Inflammatory macrophage treated with lipopolysaccharide for 4 hours (primary cell): ENCODE data around the gene LMX1B.

ENCODE experiments used
- DNase-seq: peaks from one replicate; pipeline ENCODE4 v3.0.0-alpha.2; 2020

LMX1B gene

DNA sequence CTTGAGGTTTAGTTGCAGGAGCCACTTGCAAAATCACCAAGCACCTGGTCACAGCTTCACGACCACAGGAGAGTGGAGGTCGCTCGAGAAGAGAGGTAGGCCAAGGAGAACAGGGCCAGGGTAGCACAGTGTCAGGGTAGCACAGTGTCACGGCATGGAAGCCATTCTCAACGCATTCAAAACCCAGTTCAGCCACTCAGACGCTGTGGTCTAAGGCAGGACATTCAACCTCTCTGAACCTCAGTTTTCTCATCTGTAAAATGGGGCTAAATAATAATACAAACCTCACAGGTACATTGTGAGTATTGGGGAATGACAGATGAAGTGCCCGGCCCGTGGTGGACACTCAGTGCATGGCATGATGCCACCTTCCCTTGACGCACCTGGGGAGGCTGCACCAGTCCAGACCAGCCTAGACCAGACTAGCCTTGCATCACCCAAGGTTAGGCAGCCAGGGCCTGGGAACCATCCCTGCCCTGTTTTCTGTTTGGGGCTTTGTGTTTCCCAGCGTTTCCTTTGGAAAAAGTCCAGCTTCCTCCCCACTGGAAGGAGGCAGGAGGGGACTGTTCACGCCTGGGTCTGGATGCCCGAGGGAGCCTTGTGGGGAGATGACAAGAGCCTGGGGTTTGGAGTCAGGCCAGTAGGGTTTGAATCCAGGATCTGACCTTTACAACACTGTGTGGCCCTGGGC, 7.8 kb upstream of the LMX1B start:
- no peak for DNase-seq

DNA sequence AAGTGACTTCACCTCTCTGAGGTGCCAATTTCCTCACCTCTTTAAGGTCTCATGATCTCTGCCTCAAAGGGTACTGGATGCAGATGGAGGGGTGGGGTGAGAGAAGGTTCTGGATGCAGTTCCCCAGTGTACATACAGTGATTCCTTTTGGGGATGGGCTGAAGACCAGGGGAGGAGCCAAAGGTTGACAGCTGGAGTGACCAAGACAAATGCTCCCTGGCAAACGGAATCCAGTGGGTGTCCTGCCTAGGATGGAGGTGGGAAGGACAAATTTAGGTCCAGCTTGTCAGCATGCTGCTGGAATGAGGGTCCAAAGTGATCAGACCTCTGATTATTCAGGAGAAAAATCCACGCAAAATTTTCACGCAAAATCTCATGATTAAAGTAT, 7.3 kb upstream of the LMX1B start:
- no peak for DNase-seq

DNA sequence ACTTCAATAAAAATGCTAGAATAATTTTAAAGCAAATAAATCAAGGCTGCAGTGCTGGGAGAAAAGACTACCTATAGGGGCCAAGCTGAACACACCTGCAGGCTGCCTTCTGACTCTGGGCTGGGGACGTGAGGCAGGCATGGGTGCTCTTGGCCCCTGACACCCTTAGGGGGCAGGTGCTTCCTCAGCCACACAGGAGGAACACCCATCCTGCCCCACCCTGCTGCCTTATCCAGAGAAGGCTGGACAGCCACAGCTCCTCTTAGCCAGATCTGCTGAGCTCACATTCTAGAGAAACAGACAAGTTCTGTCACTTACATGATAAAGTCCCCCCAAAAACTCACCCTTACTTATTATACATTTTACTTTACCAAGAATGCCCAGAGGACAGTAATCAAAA, 6.6 kb upstream of the LMX1B start:
- DNase-seq, result no peak

DNA sequence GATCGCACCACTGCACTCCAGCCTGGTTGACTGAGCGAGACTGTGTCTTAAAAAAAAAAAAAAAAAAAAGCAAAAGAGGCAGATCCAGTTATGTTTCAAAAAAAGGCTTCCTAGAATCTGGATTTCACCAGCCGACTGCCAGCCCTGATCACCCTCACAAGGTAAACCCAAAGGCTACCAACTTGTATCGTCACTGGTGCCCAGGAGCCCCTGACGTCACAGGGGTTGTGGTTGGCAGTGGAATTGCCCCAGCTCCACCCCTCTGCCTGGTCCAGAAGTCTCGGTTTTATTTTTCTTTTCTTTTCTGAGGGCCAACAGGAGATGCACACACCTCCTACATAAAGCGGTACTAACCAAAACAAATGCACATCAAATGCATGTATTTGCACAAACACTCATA, 6.0 kb upstream of the LMX1B start:
- DNase-seq, result peak; percentile 24

DNA sequence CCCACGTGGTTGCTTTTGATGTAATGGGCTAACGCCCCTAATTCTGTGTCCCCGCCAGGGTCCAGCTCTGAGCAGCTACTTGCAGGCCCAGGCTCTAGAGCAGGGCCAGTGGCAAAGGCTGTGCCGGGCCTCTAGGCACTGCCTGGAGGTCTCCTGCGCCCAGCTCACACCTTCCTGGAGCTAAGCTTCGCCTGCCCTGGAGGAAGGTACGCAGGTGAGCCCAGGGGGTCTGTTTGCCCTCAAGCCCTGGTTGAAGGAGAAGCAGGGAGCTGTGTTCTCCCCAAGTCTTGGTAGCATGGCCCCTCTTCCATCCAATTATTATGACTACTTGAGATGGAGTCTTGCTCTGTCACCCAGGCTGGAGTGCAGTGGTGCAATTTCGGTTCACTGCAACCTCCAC, 5.2 kb upstream of the LMX1B start:
- no peak for DNase-seq

DNA sequence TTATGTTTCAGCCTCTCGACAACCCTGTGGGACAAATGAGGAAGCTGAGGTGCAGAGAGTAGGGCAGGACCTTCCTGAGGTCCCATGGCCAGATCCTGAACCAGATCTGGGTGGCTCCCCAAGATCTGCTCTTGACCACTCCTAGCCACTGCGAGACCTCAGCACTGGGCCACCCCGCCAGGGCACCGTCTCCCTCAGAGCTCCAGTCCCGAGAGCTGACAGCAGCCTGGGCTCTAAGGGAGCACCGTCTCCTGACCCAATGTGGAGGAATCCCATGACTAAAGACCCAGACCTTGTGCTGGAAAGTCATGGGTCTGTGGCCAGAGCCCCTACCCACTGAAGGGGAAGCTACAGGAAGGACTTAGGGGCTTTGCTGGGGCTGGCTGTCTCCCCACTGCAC, 4.5 kb upstream of the LMX1B start:
- no peak for DNase-seq

DNA sequence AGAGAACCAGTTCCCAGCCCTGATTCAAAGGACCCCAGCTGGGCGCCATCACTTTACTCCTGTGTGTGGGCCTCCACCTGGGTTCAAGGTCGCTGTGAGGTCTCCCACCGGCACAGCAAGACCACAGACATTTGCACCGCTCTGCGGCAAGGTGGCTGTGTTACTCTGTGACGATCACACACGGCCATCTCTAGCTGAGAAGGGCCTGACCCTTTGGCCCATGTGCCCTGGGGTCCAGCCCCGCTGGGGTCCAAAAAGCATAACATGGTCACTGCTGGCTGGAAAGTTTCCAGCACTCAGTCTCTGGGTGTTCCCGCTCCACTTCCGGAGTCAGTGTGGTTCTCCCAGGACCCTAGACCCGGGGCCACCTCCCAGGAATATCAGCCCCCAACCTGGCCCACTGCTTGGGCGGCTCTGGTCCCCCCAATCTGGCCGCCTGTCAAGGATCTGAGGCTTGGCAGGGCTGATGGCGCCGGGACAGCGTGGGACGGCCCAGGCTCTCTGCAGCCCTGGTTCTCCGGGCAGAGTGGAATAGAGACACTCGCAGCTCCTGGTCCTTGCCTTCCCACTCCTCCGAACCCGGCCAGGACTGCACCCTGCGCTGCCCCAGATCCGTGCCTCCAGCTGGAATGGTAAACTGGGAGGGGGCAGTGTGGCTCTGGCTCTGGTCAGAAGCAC, 3.9 kb upstream of the LMX1B start:
- no peak for DNase-seq

DNA sequence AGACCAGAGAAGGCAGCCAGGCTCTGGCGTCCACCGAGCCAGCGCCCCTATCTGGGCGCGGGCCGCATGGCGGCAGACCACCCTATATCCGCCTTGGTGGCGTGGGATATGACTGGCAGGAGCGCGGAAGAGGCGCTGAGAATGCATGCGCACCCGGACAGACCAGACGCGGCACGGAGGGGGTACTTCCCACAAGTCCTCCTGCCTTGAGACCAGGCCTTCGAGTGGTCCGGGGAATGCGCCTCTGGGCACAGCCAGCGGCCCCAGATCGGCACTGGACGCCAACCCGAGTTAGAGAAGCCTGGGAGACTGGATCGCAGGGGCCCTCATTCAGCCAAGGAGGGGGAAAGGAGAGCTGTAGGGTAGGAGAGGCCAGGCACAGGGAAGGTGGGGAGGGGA, 2.5 kb upstream of the LMX1B start:
- DNase-seq, result no peak

DNA sequence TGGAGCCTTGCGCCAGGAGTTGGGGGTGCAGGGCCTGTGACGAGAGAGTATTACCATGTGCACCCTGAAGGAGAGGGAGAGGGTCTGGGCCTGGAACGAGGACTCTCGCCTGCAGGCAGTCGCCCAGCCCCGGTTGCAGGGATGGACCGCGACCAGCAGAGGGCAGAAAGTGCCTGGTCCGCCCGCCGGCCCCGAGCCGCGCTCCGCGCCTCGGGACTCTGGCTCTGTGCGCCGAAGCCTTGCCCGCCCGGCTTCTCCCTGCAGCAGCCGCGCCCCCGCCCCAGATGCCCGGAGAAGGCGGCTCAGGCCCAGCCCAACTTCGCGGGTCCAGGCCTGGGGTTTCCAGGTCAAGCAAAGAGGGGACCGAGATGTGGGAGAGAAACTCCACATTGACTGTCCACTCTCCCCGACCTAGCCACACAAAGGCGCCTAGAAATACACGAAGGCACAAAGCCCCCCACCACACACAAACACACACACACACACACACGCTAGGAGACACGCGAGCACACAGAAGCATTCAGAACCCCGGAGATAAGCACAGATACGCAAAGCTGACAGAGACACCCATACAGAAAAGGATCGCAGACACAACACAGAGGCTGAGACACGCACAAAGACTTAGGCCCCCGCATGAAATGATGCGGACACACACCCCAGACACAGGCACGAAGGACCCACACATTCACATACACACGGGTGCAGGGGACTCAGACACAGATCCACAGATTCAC, 2.0 kb upstream of the LMX1B start:
- peak; percentile 67 for DNase-seq

DNA sequence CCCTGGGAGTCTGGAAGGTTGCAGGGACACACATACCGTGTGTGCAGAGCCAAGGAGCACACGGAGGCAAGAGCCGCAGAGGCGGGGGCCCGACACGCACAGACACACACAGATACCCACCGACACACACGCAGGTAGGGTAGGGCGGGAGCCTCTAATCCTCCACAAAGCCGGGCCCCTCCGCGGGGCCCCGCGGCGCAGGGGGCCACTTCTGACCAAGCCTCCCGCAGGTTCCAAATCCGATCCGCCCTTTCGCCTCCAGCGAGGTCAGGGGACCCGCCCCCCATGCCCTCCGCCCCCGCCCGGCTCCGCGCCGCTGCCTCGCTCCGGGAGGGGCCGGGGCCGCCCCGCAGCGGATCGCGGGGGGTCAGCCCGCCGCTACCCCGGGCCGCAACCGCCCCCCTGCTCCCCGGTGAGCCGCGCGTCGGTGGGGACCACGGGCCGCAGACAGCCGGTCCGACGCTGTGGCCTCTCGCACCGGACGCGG, 1.4 kb upstream of the LMX1B start:
- DNase-seq, result no peak

DNA sequence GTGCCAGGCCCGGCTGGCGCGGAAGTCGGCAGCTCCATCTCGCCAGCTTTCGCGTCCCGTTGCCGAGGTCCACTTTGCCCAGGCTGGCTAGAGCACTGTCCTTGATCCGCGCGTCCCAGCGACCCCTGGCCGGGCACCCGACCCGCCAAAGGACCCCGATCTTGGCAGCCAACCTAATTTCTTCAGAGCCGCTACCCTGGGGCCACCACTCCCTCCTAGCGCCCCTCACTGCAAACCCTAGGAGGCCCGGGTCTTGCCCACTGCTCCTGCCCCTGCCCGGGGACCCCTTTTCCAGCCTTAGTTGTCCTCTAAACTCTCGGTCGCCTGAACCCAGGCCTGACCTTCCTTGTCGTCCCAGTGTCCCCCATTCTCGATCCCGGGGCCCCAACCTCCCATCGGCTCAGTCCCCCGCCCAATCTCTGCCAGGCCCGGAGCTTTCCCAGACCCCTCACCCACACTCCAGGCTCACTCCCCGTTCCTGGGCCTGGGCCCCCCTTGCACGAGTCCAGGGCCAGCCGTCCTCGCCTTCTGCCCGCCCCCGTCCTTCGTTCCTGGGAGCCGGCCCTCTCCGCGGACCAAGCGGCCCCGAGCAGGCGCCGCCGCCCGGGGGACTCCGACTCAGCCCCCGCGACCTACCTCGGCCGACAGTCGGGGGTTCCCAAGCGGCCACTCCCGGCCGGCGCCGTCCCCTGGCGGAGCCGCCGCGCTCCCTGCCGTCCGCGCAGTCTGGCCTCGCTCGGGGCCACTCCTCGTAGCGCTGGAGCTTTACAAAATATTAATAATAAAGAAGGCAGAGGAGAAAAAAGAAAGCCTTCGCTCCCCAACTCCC, 701 bp upstream of the LMX1B start:
- no peak for DNase-seq

DNA sequence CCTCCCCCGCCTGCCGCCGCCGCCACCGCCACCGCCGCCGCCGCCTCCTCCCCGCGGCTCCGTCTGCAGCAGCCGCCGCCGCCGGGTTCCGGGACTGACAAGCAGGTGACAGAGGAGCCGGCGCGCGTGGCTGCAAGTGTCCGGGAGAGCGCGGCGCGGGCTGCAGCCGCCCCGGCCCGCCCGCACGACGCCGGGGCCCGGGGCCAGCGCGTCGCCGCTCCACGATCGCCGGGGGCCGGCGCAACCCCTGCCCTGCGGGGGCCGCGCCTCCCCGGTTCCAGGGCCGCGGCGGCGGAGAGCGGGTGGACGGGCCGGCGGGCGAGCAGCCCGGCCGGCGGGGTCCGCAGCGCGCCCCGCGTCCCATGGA, 343 bp downstream of the LMX1B start:
- DNase-seq, result no peak

DNA sequence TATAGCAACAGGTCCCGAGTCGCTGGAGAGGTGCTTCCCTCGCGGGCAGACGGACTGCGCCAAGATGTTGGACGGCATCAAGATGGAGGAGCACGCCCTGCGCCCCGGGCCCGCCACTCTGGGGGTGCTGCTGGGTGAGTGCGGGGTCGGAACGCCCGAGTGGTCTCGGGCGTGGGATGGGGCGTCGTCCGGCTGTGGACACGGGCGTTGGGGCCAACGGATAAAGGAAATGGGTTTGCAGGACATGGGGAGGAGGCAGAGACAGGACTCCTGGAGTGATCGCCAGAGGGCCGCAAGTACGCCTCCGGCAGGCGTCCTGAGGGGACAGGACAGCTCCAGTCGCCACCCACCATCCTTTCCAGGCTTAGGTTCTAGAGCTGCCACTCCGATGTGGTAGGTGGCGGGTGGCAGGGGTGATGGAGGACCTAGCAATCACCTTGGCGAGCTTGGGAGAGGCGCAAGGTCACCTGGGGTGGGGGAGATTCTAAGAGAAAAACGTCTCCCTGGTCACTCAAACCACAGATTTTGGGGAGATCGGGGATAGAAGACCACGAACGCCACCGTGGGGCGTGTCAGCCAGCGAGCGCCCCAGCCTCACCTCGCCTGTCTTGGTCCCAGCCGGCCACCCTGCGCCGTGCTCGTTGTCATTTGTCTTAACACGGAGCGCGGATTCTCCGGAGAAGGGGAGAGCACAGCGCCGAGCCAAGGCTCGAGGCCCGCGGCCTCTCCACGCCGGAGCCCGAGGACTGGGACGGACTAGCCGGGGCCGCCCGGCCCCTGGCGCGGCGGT, 922 bp downstream of the LMX1B start:
- no peak for DNase-seq

DNA sequence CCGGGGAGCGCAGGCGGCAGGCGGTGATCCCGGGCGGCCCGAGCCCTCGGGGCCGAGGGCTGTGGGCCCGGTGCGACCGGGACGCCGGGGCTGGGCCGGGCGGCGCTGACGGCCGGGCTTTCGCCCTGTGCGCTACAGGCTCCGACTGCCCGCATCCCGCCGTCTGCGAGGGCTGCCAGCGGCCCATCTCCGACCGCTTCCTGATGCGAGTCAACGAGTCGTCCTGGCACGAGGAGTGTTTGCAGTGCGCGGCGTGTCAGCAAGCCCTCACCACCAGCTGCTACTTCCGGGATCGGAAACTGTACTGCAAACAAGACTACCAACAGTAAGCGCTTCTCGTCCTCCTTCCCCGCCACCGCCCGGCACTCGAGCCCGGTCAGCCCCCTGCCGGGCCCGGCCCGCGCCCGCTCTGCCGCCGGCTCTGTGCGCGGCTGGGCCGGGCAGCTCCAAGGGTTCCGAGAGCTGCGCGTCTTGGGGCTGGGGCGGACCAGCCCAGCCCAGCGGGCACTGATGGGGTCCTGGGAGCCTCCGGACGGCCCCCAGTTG, 1.6 kb downstream of the LMX1B start:
- peak; percentile 8 for DNase-seq

DNA sequence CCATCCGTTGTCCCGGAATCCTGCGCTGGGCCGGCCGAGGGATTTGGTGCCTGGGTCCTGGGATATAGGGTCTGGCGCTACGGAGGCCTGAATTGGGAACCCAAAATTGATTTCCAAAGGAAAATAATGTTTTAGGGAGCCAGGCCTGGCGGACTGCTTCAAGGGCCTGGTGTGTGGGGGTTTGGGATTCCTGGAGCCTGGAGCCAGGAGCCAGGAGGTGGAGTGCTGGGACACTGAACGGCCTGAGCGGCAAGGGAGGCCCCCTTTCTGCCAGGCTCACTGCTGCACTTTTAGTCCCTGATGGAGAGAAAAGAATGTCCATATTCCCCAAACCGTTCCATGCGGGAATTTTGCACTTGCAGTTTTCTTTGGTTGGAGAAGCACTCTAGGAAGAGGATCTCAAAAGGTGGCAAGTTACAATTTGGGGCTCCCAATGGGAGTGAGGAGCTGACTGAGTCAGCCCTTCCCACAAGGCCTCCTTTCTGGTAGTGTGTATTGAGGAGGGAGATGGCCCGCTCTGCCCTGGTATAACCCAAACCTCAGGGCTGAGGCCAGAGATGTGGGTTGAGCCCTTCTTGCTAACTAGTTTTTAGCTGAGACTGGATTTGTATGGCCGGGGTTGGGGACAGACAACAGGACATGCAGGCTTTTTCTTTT, 2.2 kb downstream of the LMX1B start:
- DNase-seq, result no peak

DNA sequence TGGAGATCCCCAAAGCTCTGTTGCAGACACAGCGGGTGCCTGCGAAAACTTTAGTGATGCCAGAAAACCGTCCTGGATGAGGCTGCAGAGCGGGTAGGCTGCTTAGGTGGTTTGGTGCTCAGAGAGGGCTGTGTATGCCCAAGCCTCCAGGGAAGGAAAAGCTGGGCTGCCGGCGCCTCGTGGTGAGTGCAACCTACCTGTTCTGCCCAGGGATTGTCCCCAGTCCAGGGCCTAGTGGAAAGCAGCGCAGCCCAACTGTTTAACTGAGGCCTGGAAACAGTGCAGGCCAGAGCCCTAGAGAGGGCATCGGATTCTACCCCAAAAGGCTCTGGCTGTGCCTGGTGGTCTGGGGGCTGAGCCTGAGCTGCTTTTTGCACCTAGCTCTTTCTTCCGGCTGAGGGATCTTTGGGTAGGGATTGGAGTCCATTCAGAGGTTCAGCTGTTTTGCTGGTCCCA, 2.8 kb downstream of the LMX1B start:
- DNase-seq, result no peak

DNA sequence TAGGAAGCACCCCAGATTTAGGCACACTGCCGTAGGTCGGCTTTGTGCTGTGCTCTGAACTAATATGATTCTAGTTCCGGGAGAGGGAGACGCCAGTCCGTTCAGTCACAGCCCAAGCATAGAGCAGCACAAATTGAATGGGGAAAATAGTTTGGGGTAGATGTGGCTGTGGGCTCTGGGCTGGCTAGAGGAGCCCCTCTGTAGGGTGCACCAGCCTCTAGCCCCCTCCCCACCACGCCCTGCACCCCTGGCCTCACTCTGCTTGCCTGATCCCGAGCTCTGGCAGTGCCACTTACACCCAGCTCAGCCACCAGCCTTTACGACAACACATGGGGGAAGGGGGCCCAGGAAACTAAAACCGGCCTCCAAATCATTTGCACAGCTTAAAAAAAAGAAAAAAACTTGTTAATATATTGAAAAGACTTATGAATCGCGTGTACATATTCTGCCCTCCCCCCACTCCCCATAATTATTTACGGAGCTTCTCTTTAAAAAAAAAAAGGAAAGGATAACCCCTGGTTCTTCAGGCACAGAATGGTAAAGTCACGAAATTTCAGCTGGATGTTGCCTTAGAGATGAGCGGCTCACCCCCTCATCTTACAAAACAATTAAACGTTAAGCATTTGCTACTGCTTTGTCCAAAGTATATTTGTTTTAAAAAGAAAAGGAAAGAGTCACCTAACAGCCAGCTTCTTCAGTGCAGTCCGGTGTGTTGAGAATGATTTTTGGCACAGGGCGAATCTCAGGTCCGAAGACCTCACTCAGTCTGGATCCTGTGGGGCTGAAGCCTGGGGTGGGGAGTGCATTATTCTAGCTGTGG, 3.5 kb downstream of the LMX1B start:
- no peak for DNase-seq

DNA sequence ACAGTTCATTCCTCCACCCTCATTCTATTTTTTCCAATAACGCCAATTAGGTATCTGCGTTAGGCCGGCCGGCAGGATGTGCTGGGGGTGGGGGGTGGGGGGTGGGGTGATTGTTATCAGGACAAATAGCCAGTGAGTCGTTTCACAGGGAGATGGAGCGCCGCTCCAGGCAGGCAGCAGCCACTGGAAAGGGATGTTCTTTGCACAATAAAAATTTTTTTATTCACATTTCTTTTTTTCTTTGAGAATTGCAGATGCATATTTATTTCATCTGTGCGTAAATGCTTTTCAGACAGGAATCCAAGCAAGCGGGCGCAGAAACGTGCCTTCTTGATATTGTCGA, 4.1 kb downstream of the LMX1B start:
- DNase-seq, result no peak

DNA sequence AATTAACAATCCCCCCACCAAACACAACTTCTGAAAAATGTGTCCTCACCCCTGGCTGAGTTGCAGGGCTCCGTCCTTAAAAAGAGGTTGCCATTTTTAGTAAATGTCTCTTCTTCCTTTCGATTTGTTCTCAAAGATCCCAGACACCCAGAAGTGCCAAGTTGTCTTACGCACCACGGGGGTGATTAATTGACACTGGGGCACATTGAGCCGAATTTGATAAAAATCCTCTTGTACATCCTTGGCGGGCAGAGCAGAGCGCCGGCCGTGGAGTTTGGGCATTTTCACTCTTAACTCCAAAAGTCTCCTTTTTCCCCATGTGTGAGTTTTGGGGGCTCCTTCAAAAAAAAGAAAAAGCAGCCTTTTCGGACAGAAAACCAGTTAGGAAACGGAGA, 4.5 kb downstream of the LMX1B start:
- DNase-seq, result no peak

DNA sequence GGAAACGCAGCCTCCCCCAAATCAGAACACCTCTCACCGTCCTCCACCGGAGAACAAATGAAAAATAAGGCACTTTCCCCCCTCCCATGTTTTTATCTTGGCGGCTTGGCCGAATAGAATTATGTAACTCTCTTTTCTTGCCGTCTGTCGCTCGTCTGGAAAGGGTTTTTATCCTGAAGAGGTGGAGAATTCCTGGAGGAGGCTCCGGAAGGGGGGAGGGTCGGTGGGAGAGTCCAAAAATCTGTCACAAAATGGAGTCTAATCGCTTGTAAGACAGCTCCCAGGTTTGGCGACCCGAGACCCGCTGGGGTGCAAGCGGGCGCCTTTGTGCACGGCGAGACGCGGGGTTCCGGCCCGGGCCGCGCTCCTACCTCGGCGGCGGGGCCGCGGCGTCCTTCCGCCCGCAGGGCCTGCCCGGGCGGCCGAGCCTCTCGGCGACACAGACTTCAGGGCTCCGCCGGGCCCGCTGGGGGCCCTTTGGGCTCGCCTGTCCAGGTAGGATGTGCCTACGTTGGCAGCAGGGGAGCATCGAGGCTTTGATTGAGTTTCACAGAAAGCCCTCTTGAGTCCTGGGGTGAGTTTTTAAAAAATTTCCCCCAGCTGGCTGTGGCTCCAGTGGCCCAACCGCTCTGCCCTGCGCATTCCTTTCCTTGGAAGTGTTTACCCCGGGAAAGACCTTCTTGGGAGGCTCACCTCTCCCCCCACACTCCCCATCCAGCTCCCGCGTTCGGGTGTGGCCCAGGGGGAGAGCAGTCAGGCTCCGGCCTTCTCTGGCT, 5.0 kb downstream of the LMX1B start:
- no peak for DNase-seq
